ENCODE results near the gene COA8.

The COA8 gene

DNA sequence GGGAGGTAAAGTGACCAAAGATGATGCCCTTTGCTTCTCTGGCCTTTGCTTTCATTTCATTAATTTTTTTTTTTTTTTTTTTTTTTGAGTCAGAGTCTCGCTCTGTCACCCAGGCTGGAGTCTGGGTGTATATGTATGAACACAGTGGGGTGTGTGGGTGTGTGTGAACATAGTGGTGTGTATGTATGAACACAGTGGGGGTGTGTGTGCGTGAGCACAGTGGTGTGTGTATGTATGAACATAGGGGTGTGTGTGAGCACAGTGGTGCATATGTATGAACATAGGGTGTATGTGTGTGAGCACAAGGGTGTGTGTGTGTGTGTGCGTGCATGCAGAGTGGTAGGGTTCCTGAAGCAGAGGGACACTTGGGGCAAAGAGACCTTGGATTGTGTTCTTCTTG lies 75.8 kb downstream of the COA8 start:
- no peak for DNase-seq (ENCODE audit: insufficient read length)
- FAIRE-seq = peak; percentile 24
- TF ChIP-seq TAF1 (IDR thresholded peaks at IDR 0.05; ENCODE audit: borderline replicate concordance, low read depth, low read length) (no peak), POLR2AphosphoS5 (IDR thresholded peaks at IDR 0.05; ENCODE audit: low read depth, low read length) (no peak), POLR2A (IDR thresholded peaks at IDR 0.05; ENCODE audit: low read depth, low read length) (no peak)
